Measurements from ENCODE around the gene SAP25. TPM values are rescaled to one million over a fixed set of nuclear protein-coding genes. Genes with fewer than 3 reads are reported as not detected.

The SAP25 gene
- total and polyA plus RNA-seq, 10 donors, result 11.0 to 75.6 (median 25.1) TPM

DNA sequence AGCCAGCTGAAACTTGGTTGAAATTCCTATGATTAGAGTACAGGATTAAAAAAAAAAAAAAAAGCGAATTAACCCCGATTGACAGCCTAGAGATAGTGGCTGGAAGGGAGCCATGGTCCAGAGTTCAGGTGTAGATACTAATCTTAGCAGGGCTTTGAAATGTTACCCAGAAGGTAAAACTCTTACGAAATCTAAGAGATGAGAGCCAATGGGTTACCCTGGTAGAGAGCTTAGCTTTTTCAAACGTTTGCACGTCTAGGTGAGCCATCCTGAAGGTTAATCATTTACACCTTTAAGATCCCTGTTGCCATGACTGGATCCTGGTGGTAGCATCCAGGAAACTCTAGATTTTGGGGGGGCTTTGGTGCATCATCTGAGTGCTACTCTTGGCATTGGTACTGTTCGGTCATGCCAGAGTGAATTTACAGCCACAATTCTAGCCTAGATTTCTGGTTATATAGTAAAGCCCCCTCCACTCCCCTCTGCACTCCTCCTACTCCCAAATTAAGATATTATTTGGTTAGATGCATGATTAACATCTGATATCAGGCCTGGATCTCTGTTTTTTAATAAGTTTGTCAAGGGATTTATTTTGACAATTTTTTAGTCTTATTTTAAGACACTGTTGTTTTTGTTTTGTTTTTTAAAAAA is 33.5 kb downstream of the SAP25 start:
- no peak for DNase-seq
- 37 to 66% (median 58%) methylated on average over 6 of the region's 6 CpGs for WGBS, 5 donors
- intact Hi-C loops (cut with DNase I; ENCODE audit: low total_unique reads), result no loop called here
- Histone ChIP-seq H3K9me3 (no peaks in the 10 kb centered on the region), H3K27ac (peak overlapping the region in 5 of 8 donors; percentile 79 to 89 (median 86)), H3K36me3 (no peaks in the 10 kb centered on the region), H3K4me3 (peak overlapping the region; percentile 89 to 98 (median 96)), H3K4me1 (peaks cover 33 to 72% (median 61%) of the 10 kb centered on the region in 6 donors), H3K27me3 (replicated peaks in 1 of 7) (no peaks in the 10 kb centered on the region)
- TF ChIP-seq POLR2AphosphoS5 (IDR thresholded peaks at IDR 0.05), result no peak
- TF ChIP-seq POLR2A (IDR thresholded peaks at IDR 0.05), result no peak
- TF ChIP-seq, protein P1, sequence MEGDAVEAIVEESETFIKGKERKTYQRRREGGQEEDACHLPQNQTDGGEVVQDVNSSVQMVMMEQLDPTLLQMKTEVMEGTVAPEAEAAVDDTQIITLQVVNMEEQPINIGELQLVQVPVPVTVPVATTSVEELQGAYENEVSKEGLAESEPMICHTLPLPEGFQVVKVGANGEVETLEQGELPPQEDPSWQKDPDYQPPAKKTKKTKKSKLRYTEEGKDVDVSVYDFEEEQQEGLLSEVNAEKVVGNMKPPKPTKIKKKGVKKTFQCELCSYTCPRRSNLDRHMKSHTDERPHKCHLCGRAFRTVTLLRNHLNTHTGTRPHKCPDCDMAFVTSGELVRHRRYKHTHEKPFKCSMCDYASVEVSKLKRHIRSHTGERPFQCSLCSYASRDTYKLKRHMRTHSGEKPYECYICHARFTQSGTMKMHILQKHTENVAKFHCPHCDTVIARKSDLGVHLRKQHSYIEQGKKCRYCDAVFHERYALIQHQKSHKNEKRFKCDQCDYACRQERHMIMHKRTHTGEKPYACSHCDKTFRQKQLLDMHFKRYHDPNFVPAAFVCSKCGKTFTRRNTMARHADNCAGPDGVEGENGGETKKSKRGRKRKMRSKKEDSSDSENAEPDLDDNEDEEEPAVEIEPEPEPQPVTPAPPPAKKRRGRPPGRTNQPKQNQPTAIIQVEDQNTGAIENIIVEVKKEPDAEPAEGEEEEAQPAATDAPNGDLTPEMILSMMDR (IDR thresholded peaks at IDR 0.05 in 8 of 11, conservative IDR thresholded peaks at IDR 0.05 in 3 of 11), result no peak

DNA sequence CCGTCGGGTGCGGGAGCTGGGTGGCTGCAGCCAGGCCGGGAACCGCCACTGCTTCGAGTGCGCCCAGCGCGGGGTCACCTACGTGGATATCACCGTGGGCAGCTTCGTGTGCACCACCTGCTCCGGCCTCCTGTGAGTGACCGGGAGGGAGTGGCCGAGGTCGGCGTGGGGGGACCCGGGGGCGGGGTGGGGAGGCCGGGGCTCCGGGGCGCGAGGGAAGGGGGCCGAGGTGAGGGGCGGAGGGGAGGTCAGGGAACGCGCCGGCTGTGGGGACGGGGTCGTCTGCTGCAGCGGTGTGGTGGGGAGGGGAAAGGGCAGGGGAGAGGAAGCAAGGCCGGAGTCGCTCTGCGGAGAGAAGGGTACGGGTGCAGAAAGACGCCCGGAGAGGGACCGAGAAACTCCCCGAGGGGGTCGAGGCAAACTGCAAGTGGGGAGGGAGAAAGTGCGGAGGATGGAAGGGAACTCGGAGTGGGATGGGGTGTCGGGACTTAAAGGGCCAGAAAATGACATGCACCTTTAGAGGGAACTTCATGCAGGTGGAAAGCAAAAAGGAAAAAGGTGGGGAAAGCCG is 34.2 kb downstream of the SAP25 start:
- Histone ChIP-seq H3K9me3 (no peaks in the 10 kb centered on the region), H3K4me1 (peaks cover 27 to 65% (median 54%) of the 10 kb centered on the region in 6 donors), H3K27me3 (replicated peaks in 1 of 7) (no peaks in the 10 kb centered on the region), H3K4me3 (peak overlapping the region; percentile 89 to 98 (median 96)), H3K36me3 (no peaks in the 10 kb centered on the region), H3K27ac (peak overlapping the region in 7 of 8 donors; percentile 60 to 89 (median 82))
- 0 to 2% (median 1%) methylated on average over 33 to 44 of the region's 44 CpGs for WGBS, 5 donors
- TF ChIP-seq, protein P1 (IDR thresholded peaks at IDR 0.05 in 8 of 11, conservative IDR thresholded peaks at IDR 0.05 in 3 of 11), result peak in 1 of 11 experiments; percentile 7
- no peak for TF ChIP-seq POLR2A (IDR thresholded peaks at IDR 0.05)
- no peak for DNase-seq
- intact Hi-C loops (cut with DNase I; ENCODE audit: low total_unique reads), result no loop called here

DNA sequence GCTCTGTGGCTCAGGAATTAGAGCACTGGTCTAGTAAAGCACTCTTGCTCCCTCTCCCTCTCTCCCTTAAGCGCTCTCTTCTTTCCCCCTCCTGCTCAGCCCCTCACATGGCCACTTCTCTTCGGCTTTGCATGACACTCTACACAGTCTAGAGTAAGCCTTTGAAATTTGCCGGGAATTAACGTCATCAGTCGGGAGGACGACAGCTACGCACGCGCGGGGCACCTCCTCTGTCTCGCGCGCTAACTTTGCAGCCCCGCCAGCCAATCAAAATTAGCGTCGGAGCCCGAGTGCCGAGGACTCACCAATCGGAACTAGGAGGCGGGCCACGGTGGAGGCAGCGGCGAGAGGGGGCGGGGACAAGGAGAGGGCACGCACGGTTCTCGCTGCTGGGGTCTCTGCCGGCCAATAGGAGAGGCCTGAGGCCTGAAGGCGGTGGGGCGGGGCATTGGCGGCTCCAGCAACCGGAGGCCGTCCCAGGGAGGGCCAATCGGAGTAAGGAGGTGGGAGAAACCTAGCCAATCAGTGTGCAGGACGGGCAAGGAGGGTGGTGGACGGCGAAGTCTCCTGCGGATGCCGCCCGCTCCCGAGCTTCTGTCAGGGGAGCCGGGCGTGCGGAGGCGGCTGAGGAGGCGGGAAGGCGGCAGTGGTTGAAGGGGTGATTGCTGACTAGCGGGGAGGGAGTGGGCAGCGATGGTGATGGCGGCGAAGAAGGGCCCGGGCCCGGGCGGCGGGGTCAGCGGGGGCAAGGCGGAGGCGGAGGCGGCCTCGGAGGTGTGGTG is 34.9 kb downstream of the SAP25 start, which contains the start of gene AGFG2:
AGFG2 (plus strand) TSS at position 550 of the 782 bp plus-strand sequence; CDS start at position 694, 144 bp downstream.
- Histone ChIP-seq H3K4me3 (peak within 1 kb of the TSS; percentile 89 to 98 (median 96)), H3K36me3 (no peaks in the 10 kb centered on the region), H3K27ac (peak within 1 kb of the TSS; percentile 54 to 89 (median 80)), H3K9me3 (no peaks in the 10 kb centered on the region), H3K4me1 (peaks cover 21 to 58% (median 48%) of the 10 kb centered on the region in 6 donors), H3K27me3 (replicated peaks in 1 of 7) (no peaks in the 10 kb centered on the region)
- TF ChIP-seq POLR2AphosphoS5 (IDR thresholded peaks at IDR 0.05) (peak; percentile 93 to 98 (median 95)), POLR2A (IDR thresholded peaks at IDR 0.05) (peak in 1 of 3 donors; percentile 73)
- TF ChIP-seq, protein P1 (IDR thresholded peaks at IDR 0.05 in 8 of 11, conservative IDR thresholded peaks at IDR 0.05 in 3 of 11), result peak in 3 of 11 experiments; percentile 28 to 49 (median 37)
- 0% methylated on average over 59 to 60 of the region's 60 CpGs for WGBS, 5 donors
- intact Hi-C loops (cut with DNase I; ENCODE audit: low total_unique reads), result no loop called here
- DNase-seq, result peak; percentile 100
